Measurements from ENCODE around the gene SLC15A3. TPM values are rescaled to one million over a fixed set of nuclear protein-coding genes. Genes with fewer than 3 reads are reported as not detected.

Gene SLC15A3
- total RNA-seq, 4 donors from 2014 or later: 6.3 to 16.5 (median 8.9) TPM

- H3K27ac ChIP-seq: no peak overlapping the region
- intact Hi-C loops (cut with DNase I): no loop called here
- no peak for DNase-seq
- H3K4me3 ChIP-seq (replicated peaks in 1 of 3): no peak overlapping the region
- H3K27me3 ChIP-seq: no peaks in the 10 kb centered on the region
- H3K36me3 ChIP-seq: no peaks in the 10 kb centered on the region
- H3K4me1 ChIP-seq: no peaks in the 10 kb centered on the region
- WGBS, 2 donors: 74 to 83% methylated on average over 6 of the region's 6 CpGs
- no peaks in the 10 kb centered on the region for H3K9me3 ChIP-seq
- TF ChIP-seq POLR2A (IDR thresholded peaks at IDR 0.05) (no peak), CTCF (IDR thresholded peaks at IDR 0.05) (no peak)
Observed at GRCh38 chr11:60984149-60984548, 32.2 kb upstream of the SLC15A3 start.

- no peaks in the 10 kb centered on the region for H3K9me3 ChIP-seq
- WGBS, 2 donors: 83 to 90% methylated on average over 7 to 8 of the region's 8 CpGs
- no peak overlapping the region for H3K4me3 ChIP-seq (replicated peaks in 1 of 3)
- no peak overlapping the region for H3K27ac ChIP-seq
- intact Hi-C loops (cut with DNase I): no loop called here
- H3K4me1 ChIP-seq: no peaks in the 10 kb centered on the region
- no peaks in the 10 kb centered on the region for H3K27me3 ChIP-seq
- TF ChIP-seq POLR2A (IDR thresholded peaks at IDR 0.05): no peak
- no peak for TF ChIP-seq CTCF (IDR thresholded peaks at IDR 0.05)
- H3K36me3 ChIP-seq: no peaks in the 10 kb centered on the region
- no peak for DNase-seq
Observed at GRCh38 chr11:60982184-60982583, 30.2 kb upstream of the SLC15A3 start.

- no peak for DNase-seq
- no peak overlapping the region for H3K27ac ChIP-seq
- H3K27me3 ChIP-seq: no peaks in the 10 kb centered on the region
- TF ChIP-seq POLR2A (IDR thresholded peaks at IDR 0.05): no peak
- H3K36me3 ChIP-seq: no peaks in the 10 kb centered on the region
- H3K4me1 ChIP-seq: no peaks in the 10 kb centered on the region
- intact Hi-C loops (cut with DNase I): no loop called here
- WGBS, 2 donors: 90 to 99% methylated on average over 9 to 12 of the region's 12 CpGs
- H3K9me3 ChIP-seq: no peaks in the 10 kb centered on the region
- no peak overlapping the region for H3K4me3 ChIP-seq (replicated peaks in 1 of 3)
Observed at GRCh38 chr11:60981515-60981914, 29.5 kb upstream of the SLC15A3 start.

GRCh38 chr11:60978546-60979380, 26.8 kb upstream of the SLC15A3 start:
- no peaks in the 10 kb centered on the region for H3K36me3 ChIP-seq
- no peak overlapping the region for H3K27ac ChIP-seq
- TF ChIP-seq CTCF (IDR thresholded peaks at IDR 0.05) (no peak), POLR2A (IDR thresholded peaks at IDR 0.05) (no peak)
- no peak overlapping the region for H3K4me3 ChIP-seq (replicated peaks in 1 of 3)
- H3K27me3 ChIP-seq: no peaks in the 10 kb centered on the region
- no peaks in the 10 kb centered on the region for H3K4me1 ChIP-seq
- H3K9me3 ChIP-seq: no peaks in the 10 kb centered on the region
- no peak for DNase-seq
- 88 to 92% methylated on average over 10 of the region's 10 CpGs for WGBS, 2 donors
- intact Hi-C loops (cut with DNase I): no loop called here

GRCh38 chr11:60977836-60978235, 25.9 kb upstream of the SLC15A3 start:
- Histone ChIP-seq H3K4me3 (replicated peaks in 1 of 3) (no peak overlapping the region), H3K27me3 (no peaks in the 10 kb centered on the region), H3K4me1 (no peaks in the 10 kb centered on the region), H3K36me3 (no peaks in the 10 kb centered on the region), H3K9me3 (no peaks in the 10 kb centered on the region), H3K27ac (no peak overlapping the region)
- no peak for TF ChIP-seq POLR2A (IDR thresholded peaks at IDR 0.05)
- TF ChIP-seq CTCF (IDR thresholded peaks at IDR 0.05): no peak
- no peak for DNase-seq
- intact Hi-C loops (cut with DNase I): no loop called here

Measured in thyroid gland (tissue), 4 donors.